ENCODE measurements around the gene CLCN5.

The CLCN5 gene

DNA sequence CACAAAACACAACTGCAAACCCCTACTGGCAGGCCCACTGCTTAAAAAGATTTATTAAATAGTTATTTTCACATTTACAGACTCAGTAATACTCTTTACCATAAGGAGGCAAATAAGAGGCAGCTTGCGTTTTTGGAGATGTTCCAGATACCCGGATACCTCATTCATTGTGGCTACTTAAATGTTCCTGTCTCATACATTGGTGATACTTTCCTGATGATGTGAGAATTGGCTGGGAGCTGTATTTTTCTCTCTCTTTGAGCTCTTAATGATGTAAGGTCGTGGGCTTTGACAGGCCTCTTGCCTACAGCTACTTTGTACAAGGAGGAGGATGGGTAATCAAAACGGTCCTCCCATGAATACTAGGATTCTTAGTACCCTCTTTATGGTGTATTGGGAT, 176.9 kb downstream of the CLCN5 start:
- FAIRE-seq (no peak), DNase-seq (ENCODE audit: insufficient read length) (no peak)
- TF ChIP-seq POLR2A (IDR thresholded peaks at IDR 0.05; ENCODE audit: low read depth, low read length) (no peak), TAF1 (IDR thresholded peaks at IDR 0.05; ENCODE audit: borderline replicate concordance, low read depth, low read length) (no peak), POLR2AphosphoS5 (IDR thresholded peaks at IDR 0.05; ENCODE audit: low read depth, low read length) (no peak)

DNA sequence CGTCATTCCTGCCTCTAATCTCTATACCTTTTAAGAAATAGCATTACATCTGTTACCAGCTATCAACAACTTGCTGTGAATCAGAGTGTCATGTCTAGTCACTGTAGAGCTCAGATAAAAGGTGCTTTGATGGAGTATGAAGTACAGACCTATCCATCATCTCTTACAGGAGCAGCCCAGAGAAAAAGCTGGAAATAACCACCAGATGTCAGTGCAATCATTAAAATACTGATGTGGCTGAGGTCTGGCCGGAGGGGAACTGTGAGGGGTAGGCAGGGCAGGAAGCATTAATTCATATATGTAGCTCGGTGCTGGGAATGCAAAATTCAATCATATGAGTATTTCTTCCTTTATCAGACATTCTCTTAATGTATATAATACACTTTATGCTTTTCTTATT, 177.8 kb downstream of the CLCN5 start:
- no peak for FAIRE-seq
- TF ChIP-seq TAF1 (IDR thresholded peaks at IDR 0.05; ENCODE audit: borderline replicate concordance, low read depth, low read length) (no peak), POLR2AphosphoS5 (IDR thresholded peaks at IDR 0.05; ENCODE audit: low read depth, low read length) (no peak), POLR2A (IDR thresholded peaks at IDR 0.05; ENCODE audit: low read depth, low read length) (no peak)
- no peak for DNase-seq (ENCODE audit: insufficient read length)

DNA sequence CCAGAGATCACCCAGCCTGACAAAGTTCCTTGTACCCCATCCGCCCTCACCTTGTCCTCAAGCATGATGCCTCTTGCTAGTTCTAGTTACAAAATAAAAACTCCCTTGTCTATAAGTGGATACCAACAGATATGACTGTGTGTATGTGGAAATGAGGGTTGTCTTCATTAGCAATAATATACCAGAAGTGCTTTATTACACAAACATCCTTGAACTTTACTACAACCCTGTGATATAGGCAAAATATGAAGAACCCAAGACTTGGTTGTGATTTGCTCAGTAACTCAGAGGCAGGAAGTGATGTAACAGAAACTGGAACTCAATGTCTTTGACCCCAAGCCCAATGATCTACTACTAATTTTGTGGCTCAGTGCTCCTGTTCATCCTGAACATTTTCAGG, 180.8 kb downstream of the CLCN5 start:
- FAIRE-seq = no peak

GRCh38 chrX:50103866-50104566, 181.6 kb downstream of the CLCN5 start:
- DNase-seq (ENCODE audit: insufficient read length) (no peak), FAIRE-seq (no peak)
- TF ChIP-seq POLR2A (IDR thresholded peaks at IDR 0.05; ENCODE audit: low read depth, low read length) (no peak), POLR2AphosphoS5 (IDR thresholded peaks at IDR 0.05; ENCODE audit: low read depth, low read length) (no peak), TAF1 (IDR thresholded peaks at IDR 0.05; ENCODE audit: borderline replicate concordance, low read depth, low read length) (no peak)

More for the DNA sequence above, 180.8 kb downstream of the CLCN5 start:
- TF ChIP-seq POLR2AphosphoS5 (IDR thresholded peaks at IDR 0.05; ENCODE audit: low read depth, low read length) (no peak), POLR2A (IDR thresholded peaks at IDR 0.05; ENCODE audit: low read depth, low read length) (no peak), TAF1 (IDR thresholded peaks at IDR 0.05; ENCODE audit: borderline replicate concordance, low read depth, low read length) (no peak)
- DNase-seq (ENCODE audit: insufficient read length) = no peak

- no peak for TF ChIP-seq POLR2A (IDR thresholded peaks at IDR 0.05; ENCODE audit: low read depth, low read length)
- TF ChIP-seq POLR2AphosphoS5 (IDR thresholded peaks at IDR 0.05; ENCODE audit: low read depth, low read length) = no peak
- no peak for TF ChIP-seq TAF1 (IDR thresholded peaks at IDR 0.05; ENCODE audit: borderline replicate concordance, low read depth, low read length)
- no peak for FAIRE-seq
- no peak for DNase-seq (ENCODE audit: insufficient read length)
Observed at GRCh38 chrX:50106051-50106675, 183.8 kb downstream of the CLCN5 start.

GRCh38 chrX:50107470-50107869, 185.1 kb downstream of the CLCN5 start:
- DNase-seq (ENCODE audit: insufficient read length) (no peak), FAIRE-seq (no peak)
- no peak for TF ChIP-seq POLR2A (IDR thresholded peaks at IDR 0.05; ENCODE audit: low read depth, low read length)
- TF ChIP-seq TAF1 (IDR thresholded peaks at IDR 0.05; ENCODE audit: borderline replicate concordance, low read depth, low read length) = no peak

GRCh38 chrX:50108264-50108663, 185.9 kb downstream of the CLCN5 start:
- FAIRE-seq (no peak), DNase-seq (ENCODE audit: insufficient read length) (no peak)
- TF ChIP-seq POLR2A (IDR thresholded peaks at IDR 0.05; ENCODE audit: low read depth, low read length) (no peak), TAF1 (IDR thresholded peaks at IDR 0.05; ENCODE audit: borderline replicate concordance, low read depth, low read length) (no peak), POLR2AphosphoS5 (IDR thresholded peaks at IDR 0.05; ENCODE audit: low read depth, low read length) (no peak)

- FAIRE-seq = no peak
- no peak for DNase-seq (ENCODE audit: insufficient read length)
- TF ChIP-seq TAF1 (IDR thresholded peaks at IDR 0.05; ENCODE audit: borderline replicate concordance, low read depth, low read length) = no peak
Observed at GRCh38 chrX:50111742-50112141, 189.3 kb downstream of the CLCN5 start.

GRCh38 chrX:50114113-50114512, 191.7 kb downstream of the CLCN5 start:
- no peak for TF ChIP-seq TAF1 (IDR thresholded peaks at IDR 0.05; ENCODE audit: borderline replicate concordance, low read depth, low read length)
- TF ChIP-seq POLR2A (IDR thresholded peaks at IDR 0.05; ENCODE audit: low read depth, low read length) = no peak
- no peak for TF ChIP-seq POLR2AphosphoS5 (IDR thresholded peaks at IDR 0.05; ENCODE audit: low read depth, low read length)
- FAIRE-seq (no peak), DNase-seq (ENCODE audit: insufficient read length) (no peak)

- TF ChIP-seq TAF1 (IDR thresholded peaks at IDR 0.05; ENCODE audit: borderline replicate concordance, low read depth, low read length) (no peak), POLR2A (IDR thresholded peaks at IDR 0.05; ENCODE audit: low read depth, low read length) (no peak), POLR2AphosphoS5 (IDR thresholded peaks at IDR 0.05; ENCODE audit: low read depth, low read length) (no peak)
- DNase-seq (ENCODE audit: insufficient read length) = no peak
- FAIRE-seq = no peak
Observed at GRCh38 chrX:50115973-50116372, 193.6 kb downstream of the CLCN5 start.

DNA sequence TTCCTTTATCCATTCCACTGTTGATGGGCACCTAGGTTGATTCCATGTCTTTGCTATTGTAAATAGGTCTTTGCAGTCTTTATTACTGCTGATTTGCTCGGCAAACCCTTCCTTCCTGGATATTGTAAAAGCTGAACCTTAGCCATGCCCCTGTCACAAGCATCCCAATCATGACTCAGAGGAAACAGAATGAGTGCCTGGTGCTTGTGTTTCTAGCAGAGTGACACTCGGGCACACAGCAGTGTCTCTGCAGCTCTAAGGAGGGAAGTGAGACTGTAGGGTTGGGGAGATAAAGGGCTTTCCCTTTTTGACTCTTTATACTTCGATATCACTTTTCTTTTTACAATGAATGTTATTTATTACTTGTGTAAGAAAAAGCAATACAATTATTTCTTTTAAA, 195.1 kb downstream of the CLCN5 start:
- DNase-seq (ENCODE audit: insufficient read length) (no peak), FAIRE-seq (no peak)
- TF ChIP-seq POLR2A (IDR thresholded peaks at IDR 0.05; ENCODE audit: low read depth, low read length) (no peak), TAF1 (IDR thresholded peaks at IDR 0.05; ENCODE audit: borderline replicate concordance, low read depth, low read length) (no peak), POLR2AphosphoS5 (IDR thresholded peaks at IDR 0.05; ENCODE audit: low read depth, low read length) (no peak)

DNA sequence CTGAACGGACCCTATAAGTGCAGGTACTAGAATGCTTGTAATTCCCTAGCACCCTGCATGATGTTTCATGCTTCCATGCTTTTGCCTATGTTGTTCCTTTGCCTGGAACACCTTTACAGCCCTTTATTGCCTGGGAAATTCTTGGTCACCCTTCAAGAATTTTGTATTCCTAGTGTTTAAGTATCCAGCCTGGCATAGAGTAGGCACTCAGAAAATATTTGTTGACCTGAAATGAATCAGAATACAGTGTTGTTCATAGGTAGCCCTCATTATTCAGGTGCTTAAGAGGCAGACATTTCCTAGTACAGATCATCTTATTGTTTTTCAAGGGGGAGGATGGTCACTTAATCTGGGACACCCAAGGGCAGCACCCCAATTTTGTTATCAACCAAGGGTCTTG, 203.1 kb downstream of the CLCN5 start:
- TF ChIP-seq POLR2A (IDR thresholded peaks at IDR 0.05; ENCODE audit: low read depth, low read length) = no peak
- no peak for TF ChIP-seq TAF1 (IDR thresholded peaks at IDR 0.05; ENCODE audit: borderline replicate concordance, low read depth, low read length)
- no peak for TF ChIP-seq POLR2AphosphoS5 (IDR thresholded peaks at IDR 0.05; ENCODE audit: low read depth, low read length)
- DNase-seq (ENCODE audit: insufficient read length) = no peak
- FAIRE-seq = no peak
